CD4-positive, alpha-beta T cell treated with Interleukin-12 subunit alpha and Interleukin-12 subunit beta, for 1 hour (primary cell): ENCODE results near the gene HERC4.

Experiments used
- DNase-seq: peaks from one replicate; pipeline ENCODE4 v3.0.0-alpha.2; 2020

The HERC4 gene

DNA sequence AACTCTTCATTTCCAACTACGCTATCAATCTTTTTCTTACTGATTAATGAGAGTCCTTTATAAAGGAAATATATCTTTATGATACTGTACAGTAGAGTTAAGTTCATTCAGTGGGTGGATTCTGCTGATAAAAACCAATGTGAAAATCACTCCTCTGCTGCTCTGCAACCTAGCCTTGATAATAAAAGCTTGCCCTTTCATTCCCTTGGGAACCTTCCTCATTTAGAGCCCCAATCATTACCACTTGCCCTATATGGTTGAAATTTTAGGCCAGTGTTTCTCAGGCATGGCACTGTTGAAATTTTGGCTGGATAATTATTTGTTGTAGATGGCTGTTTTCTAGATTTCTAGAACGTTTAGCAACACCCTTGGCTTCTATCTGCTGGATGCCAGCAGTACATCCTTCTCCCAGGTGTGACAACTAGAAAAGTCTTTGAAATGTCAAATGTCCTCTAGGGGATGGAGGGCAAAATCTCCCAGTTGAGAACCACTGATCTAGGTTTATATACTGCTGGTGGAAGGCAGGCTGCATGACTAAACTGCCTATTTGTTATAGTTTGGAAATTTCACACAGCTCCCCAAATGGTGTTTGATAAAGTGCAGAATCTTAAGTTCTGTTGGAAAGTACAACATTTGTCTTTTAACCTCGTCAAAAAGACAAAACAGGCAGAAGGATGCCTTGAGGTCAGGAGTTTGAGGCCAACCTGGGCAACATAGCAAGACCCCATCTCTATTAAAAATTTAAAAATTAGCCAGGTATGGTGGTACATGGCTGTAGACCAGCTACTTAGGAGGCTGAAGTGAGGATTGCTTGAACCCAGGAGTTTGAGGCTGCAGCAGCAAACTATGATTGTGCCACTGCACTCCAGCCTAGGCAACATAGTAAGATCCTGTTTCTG is 199.5 kb downstream of the HERC4 start:
- no peak for DNase-seq
